ENCODE measurements around the gene OR2A2.

The OR2A2 gene

DNA sequence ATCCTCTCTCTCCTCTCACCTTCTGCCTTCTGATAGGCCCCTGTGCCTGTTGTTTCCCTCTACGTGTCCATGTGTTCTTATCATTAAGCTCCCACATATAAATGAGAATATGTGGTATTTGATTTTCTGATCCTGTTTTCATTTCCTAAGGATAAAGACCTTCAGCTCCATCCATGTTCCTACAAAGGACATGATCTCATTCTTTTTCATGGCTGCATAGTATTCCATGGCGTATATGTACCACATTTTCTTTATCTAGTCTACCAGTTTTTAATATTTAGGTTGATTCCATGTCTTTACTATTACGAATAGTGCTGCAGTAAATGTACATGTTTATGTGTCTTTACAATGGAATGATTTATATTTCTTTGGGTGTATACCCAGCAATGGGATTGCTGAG lies 18.7 kb upstream of the OR2A2 start:
- Histone ChIP-seq H3K27ac (ENCODE audit: low read length, poor library complexity, severe bottlenecking) (no peak overlapping the region), H3K14ac (ENCODE audit: low read length in 2 of 2) (no peak overlapping the region), H4K8ac (ENCODE audit: low read length) (no peak overlapping the region), H2BK5ac (ENCODE audit: low read depth, low read length, poor library complexity, severe bottlenecking) (no peak overlapping the region), H2BK15ac (ENCODE audit: low read depth, poor library complexity, severe bottlenecking) (no peak overlapping the region), H3K4me2 (ENCODE audit: low read length, poor library complexity, severe bottlenecking) (no peak overlapping the region), H3K9me3 (ENCODE audit: control insufficient read depth, low read length) (no peaks in the 10 kb centered on the region), H3K36me3 (ENCODE audit: control insufficient read depth in 1 of 2, insufficient read depth in 2 of 2, low read depth in 1 of 2, low read length in 2 of 2) (no peaks in the 10 kb centered on the region), H2BK12ac (ENCODE audit: low read length in 2 of 2) (no peak overlapping the region), H3K18ac (ENCODE audit: low read depth in 1 of 2, low read length in 2 of 2) (no peak overlapping the region), H3K23ac (ENCODE audit: low read length in 2 of 2) (no peak overlapping the region), H3K4ac (ENCODE audit: low read depth in 1 of 2, low read length in 2 of 2) (no peak overlapping the region), H2AFZ (ENCODE audit: low read depth, low read length) (no peak overlapping the region), H2AK5ac (ENCODE audit: low read length, severe bottlenecking) (no peak overlapping the region), H4K91ac (ENCODE audit: low read length) (no peak overlapping the region), H2BK120ac (ENCODE audit: low read depth, low read length) (no peak overlapping the region), H3K27me3 (ENCODE audit: control insufficient read depth in 1 of 2, insufficient read depth in 1 of 2, low read length in 2 of 2) (no peaks in the 10 kb centered on the region), H3K9ac (ENCODE audit: low read length) (no peak overlapping the region), H3K4me1 (ENCODE audit: control insufficient read depth, insufficient read depth, low read depth, low read length) (no peaks in the 10 kb centered on the region), H3K79me1 (replicated peaks; ENCODE audit: low read length, poor library complexity, severe bottlenecking) (no peaks in the 10 kb centered on the region), H3K4me3 (ENCODE audit: insufficient read depth in 1 of 2, low read depth in 1 of 2, low read length in 2 of 2) (no peak overlapping the region)
- WGBS, result 61% methylated on average over 1 of the region's 3 CpGs
- no peak for DNase-seq

DNA sequence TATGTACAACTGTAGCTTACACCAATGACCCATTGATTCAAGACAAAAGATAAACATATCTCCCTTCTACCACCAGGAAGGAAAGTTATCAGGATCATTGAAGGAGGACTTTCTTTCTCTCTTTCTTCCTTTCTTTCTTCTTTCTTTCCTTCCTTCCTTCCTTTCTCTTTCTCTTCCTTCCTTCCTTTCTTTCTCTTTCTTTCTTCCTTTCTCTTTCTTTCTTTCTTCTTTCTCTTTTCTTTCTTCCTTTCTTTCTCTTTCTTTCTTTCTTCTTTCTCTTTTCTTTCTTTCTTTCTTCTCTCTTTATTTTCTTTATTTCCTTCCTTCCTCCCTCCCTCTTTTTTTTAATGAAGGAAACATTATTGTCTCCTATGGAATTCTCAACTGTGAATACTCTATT lies 10.6 kb upstream of the OR2A2 start:
- DNase-seq, result no peak
- no peaks in the 10 kb centered on the region for H3K27me3 ChIP-seq (ENCODE audit: control insufficient read depth in 1 of 2, insufficient read depth in 1 of 2, low read length in 2 of 2)
- H2AK5ac ChIP-seq (ENCODE audit: low read length, severe bottlenecking), result no peak overlapping the region
- H4K91ac ChIP-seq (ENCODE audit: low read length), result no peak overlapping the region
- no peak overlapping the region for H2BK120ac ChIP-seq (ENCODE audit: low read depth, low read length)
- H3K4me3 ChIP-seq (ENCODE audit: insufficient read depth in 1 of 2, low read depth in 1 of 2, low read length in 2 of 2), result no peak overlapping the region
- H3K36me3 ChIP-seq (ENCODE audit: control insufficient read depth in 1 of 2, insufficient read depth in 2 of 2, low read depth in 1 of 2, low read length in 2 of 2), result no peaks in the 10 kb centered on the region
- no peak overlapping the region for H3K4ac ChIP-seq (ENCODE audit: low read depth in 1 of 2, low read length in 2 of 2)
- H3K27ac ChIP-seq (ENCODE audit: low read length, poor library complexity, severe bottlenecking), result no peak overlapping the region
- H2AFZ ChIP-seq (ENCODE audit: low read depth, low read length), result no peak overlapping the region
- H3K4me1 ChIP-seq (ENCODE audit: control insufficient read depth, insufficient read depth, low read depth, low read length), result no peaks in the 10 kb centered on the region
- H2BK15ac ChIP-seq (ENCODE audit: low read depth, poor library complexity, severe bottlenecking), result no peak overlapping the region
- H3K9ac ChIP-seq (ENCODE audit: low read length), result no peak overlapping the region
- H3K23ac ChIP-seq (ENCODE audit: low read length in 2 of 2), result no peak overlapping the region
- H2BK12ac ChIP-seq (ENCODE audit: low read length in 2 of 2), result no peak overlapping the region
- no peaks in the 10 kb centered on the region for H3K79me1 ChIP-seq (replicated peaks; ENCODE audit: low read length, poor library complexity, severe bottlenecking)
- no peak overlapping the region for H3K14ac ChIP-seq (ENCODE audit: low read length in 2 of 2)
- H3K9me3 ChIP-seq (ENCODE audit: control insufficient read depth, low read length), result no peaks in the 10 kb centered on the region
- H3K18ac ChIP-seq (ENCODE audit: low read depth in 1 of 2, low read length in 2 of 2), result no peak overlapping the region
- H4K8ac ChIP-seq (ENCODE audit: low read length), result no peak overlapping the region
- no peak overlapping the region for H2BK5ac ChIP-seq (ENCODE audit: low read depth, low read length, poor library complexity, severe bottlenecking)
- no peak overlapping the region for H3K4me2 ChIP-seq (ENCODE audit: low read length, poor library complexity, severe bottlenecking)

DNA sequence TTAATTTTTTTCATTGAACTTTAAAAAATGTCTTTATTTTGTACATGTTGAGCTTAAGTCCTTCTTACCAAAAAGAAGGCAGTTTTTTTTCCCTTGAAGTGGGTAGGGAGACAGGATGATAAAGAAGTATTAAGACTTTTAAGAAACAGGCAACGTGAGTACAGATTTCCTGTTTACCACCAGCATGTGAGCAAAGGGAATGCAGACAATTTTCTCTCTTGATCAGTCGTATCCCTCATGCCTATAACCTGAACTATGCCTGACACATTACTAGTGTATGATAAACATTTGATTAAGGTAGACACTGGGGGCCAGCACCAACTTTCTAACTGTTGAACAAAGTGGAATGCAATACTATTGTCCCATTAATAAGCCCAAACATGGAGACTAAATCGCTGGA lies 8.8 kb upstream of the OR2A2 start:
- Histone ChIP-seq H2BK12ac (ENCODE audit: low read length in 2 of 2) (no peak overlapping the region), H3K79me1 (replicated peaks; ENCODE audit: low read length, poor library complexity, severe bottlenecking) (no peaks in the 10 kb centered on the region), H3K9ac (ENCODE audit: low read length) (no peak overlapping the region), H3K9me3 (ENCODE audit: control insufficient read depth, low read length) (no peaks in the 10 kb centered on the region), H3K36me3 (ENCODE audit: control insufficient read depth in 1 of 2, insufficient read depth in 2 of 2, low read depth in 1 of 2, low read length in 2 of 2) (no peaks in the 10 kb centered on the region), H3K14ac (ENCODE audit: low read length in 2 of 2) (no peak overlapping the region), H2BK5ac (ENCODE audit: low read depth, low read length, poor library complexity, severe bottlenecking) (no peak overlapping the region), H3K23ac (ENCODE audit: low read length in 2 of 2) (no peak overlapping the region), H4K8ac (ENCODE audit: low read length) (no peak overlapping the region), H2AK5ac (ENCODE audit: low read length, severe bottlenecking) (no peak overlapping the region), H3K4me1 (ENCODE audit: control insufficient read depth, insufficient read depth, low read depth, low read length) (no peaks in the 10 kb centered on the region), H3K18ac (ENCODE audit: low read depth in 1 of 2, low read length in 2 of 2) (no peak overlapping the region), H2BK15ac (ENCODE audit: low read depth, poor library complexity, severe bottlenecking) (no peak overlapping the region), H2AFZ (ENCODE audit: low read depth, low read length) (no peak overlapping the region), H4K91ac (ENCODE audit: low read length) (no peak overlapping the region), H3K4me3 (ENCODE audit: insufficient read depth in 1 of 2, low read depth in 1 of 2, low read length in 2 of 2) (no peak overlapping the region), H3K4me2 (ENCODE audit: low read length, poor library complexity, severe bottlenecking) (no peak overlapping the region), H3K27ac (ENCODE audit: low read length, poor library complexity, severe bottlenecking) (no peak overlapping the region), H3K4ac (ENCODE audit: low read depth in 1 of 2, low read length in 2 of 2) (no peak overlapping the region), H2BK120ac (ENCODE audit: low read depth, low read length) (no peak overlapping the region), H3K27me3 (ENCODE audit: control insufficient read depth in 1 of 2, insufficient read depth in 1 of 2, low read length in 2 of 2) (no peaks in the 10 kb centered on the region)
- no peak for DNase-seq
- 51% methylated on average over 2 of the region's 3 CpGs for WGBS

DNA sequence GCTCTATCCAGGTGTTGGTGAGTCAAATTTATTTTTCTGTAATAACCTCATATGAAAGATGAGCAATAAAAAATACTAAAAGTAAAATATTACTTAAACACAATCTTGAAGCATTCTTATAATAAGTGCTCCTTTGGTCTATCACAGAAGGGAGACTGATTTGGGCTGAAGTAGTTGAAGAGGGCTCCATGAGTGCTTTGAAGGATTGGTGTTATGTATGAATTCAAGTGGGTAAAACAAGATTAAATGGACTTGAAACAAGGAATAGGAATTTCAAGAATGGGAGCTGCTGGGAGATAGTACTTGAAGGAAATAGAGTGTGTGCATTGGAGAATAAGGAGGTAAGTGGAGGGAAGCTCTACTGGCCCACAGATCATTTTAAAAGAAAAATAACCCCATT lies 7.3 kb upstream of the OR2A2 start:
- H3K4me3 ChIP-seq (ENCODE audit: insufficient read depth in 1 of 2, low read depth in 1 of 2, low read length in 2 of 2), result no peak overlapping the region
- H2BK5ac ChIP-seq (ENCODE audit: low read depth, low read length, poor library complexity, severe bottlenecking), result no peak overlapping the region
- no peak overlapping the region for H3K23ac ChIP-seq (ENCODE audit: low read length in 2 of 2)
- H2AFZ ChIP-seq (ENCODE audit: low read depth, low read length), result no peak overlapping the region
- no peak overlapping the region for H3K18ac ChIP-seq (ENCODE audit: low read depth in 1 of 2, low read length in 2 of 2)
- no peaks in the 10 kb centered on the region for H3K36me3 ChIP-seq (ENCODE audit: control insufficient read depth in 1 of 2, insufficient read depth in 2 of 2, low read depth in 1 of 2, low read length in 2 of 2)
- no peak overlapping the region for H2BK12ac ChIP-seq (ENCODE audit: low read length in 2 of 2)
- no peak for DNase-seq
- no peak overlapping the region for H3K9ac ChIP-seq (ENCODE audit: low read length)
- no peak overlapping the region for H3K27ac ChIP-seq (ENCODE audit: low read length, poor library complexity, severe bottlenecking)
- no peaks in the 10 kb centered on the region for H3K4me1 ChIP-seq (ENCODE audit: control insufficient read depth, insufficient read depth, low read depth, low read length)
- H3K79me1 ChIP-seq (replicated peaks; ENCODE audit: low read length, poor library complexity, severe bottlenecking), result no peaks in the 10 kb centered on the region
- H2AK5ac ChIP-seq (ENCODE audit: low read length, severe bottlenecking), result no peak overlapping the region
- H3K9me3 ChIP-seq (ENCODE audit: control insufficient read depth, low read length), result no peaks in the 10 kb centered on the region
- H3K14ac ChIP-seq (ENCODE audit: low read length in 2 of 2), result no peak overlapping the region
- H3K27me3 ChIP-seq (ENCODE audit: control insufficient read depth in 1 of 2, insufficient read depth in 1 of 2, low read length in 2 of 2), result no peaks in the 10 kb centered on the region
- no peak overlapping the region for H3K4ac ChIP-seq (ENCODE audit: low read depth in 1 of 2, low read length in 2 of 2)
- H2BK15ac ChIP-seq (ENCODE audit: low read depth, poor library complexity, severe bottlenecking), result no peak overlapping the region
- H4K8ac ChIP-seq (ENCODE audit: low read length), result no peak overlapping the region
- no peak overlapping the region for H3K4me2 ChIP-seq (ENCODE audit: low read length, poor library complexity, severe bottlenecking)
- no peak overlapping the region for H2BK120ac ChIP-seq (ENCODE audit: low read depth, low read length)
- no peak overlapping the region for H4K91ac ChIP-seq (ENCODE audit: low read length)

All from mesenchymal stem cell (in vitro differentiated cells and primary cell).